Measurements from ENCODE around the gene ZNF664. TPM values are rescaled to one million over a fixed set of nuclear protein-coding genes. Genes with fewer than 3 reads are reported as not detected.

ZNF664 gene
- polyA plus RNA-seq, 1 experiment = 66.6 TPM

DNA sequence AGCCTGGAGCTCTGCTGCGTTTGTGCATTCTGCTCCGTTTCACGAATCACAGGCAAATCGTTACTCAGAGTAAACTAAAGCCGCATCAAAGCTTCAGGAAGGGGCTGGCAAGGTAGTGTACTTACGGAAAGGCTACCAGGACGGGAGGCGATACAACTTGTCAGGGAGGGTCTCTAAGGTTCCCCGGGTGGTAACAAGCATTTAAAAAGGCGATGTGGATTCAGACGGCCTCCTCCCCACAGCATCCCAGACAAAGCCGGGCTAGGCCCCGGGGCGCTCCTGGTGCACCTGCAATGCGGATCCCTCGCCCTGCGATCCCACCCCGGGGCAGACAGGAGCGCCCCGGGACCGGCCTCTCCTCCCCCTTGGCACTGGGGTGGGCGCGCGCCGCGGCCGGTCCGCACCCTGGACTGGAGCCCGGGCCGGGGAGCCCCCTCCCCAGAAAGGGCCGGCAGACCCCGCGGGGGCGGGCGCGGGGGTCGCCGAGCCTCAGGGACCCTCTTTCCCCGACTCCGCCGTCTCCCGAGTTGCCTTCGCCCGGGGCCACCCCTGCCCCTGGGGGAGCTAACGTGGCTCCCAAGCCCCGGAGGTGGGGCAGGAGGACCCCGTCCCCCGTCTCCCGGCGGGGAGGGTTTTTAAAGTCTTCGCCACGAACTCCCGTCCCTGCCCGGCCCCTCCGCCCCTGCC, 1.1 kb upstream of the ZNF664 start:
- DNase-seq (ENCODE audit: low read depth, low spot score) = no peak
- no peaks in the 10 kb centered on the region for H3K27me3 ChIP-seq (ENCODE audit: control insufficient read depth, insufficient read depth, low read length)
- TF ChIP-seq, protein P1, sequence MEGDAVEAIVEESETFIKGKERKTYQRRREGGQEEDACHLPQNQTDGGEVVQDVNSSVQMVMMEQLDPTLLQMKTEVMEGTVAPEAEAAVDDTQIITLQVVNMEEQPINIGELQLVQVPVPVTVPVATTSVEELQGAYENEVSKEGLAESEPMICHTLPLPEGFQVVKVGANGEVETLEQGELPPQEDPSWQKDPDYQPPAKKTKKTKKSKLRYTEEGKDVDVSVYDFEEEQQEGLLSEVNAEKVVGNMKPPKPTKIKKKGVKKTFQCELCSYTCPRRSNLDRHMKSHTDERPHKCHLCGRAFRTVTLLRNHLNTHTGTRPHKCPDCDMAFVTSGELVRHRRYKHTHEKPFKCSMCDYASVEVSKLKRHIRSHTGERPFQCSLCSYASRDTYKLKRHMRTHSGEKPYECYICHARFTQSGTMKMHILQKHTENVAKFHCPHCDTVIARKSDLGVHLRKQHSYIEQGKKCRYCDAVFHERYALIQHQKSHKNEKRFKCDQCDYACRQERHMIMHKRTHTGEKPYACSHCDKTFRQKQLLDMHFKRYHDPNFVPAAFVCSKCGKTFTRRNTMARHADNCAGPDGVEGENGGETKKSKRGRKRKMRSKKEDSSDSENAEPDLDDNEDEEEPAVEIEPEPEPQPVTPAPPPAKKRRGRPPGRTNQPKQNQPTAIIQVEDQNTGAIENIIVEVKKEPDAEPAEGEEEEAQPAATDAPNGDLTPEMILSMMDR (IDR thresholded peaks at IDR 0.05; ENCODE audit: low read depth, low read length) = no peak
- POLR2A ChIA-PET = no interaction called here
- H3K4me3 ChIP-seq (ENCODE audit: low read depth, low read length) = peak overlapping the region; percentile 66
- H3K9me3 ChIP-seq (ENCODE audit: control insufficient read depth, insufficient read depth, low read length) = no peaks in the 10 kb centered on the region; the same call in 1 of the 2 replicates
- peak overlapping the region; percentile 67 for H3K27ac ChIP-seq (ENCODE audit: low read depth, low read length)
- CTCF ChIA-PET = interaction anchor here (0.6 to 1.9 kb wide), 4 partner anchors 11 to 76 kb away, joined by 3 to 6 read pairs (median 4); no protein-coding TSS in a partner anchor

GRCh38 chr12:123973552-123974341, 732 bp downstream of the ZNF664 start:
- peak overlapping the region; percentile 21 for H3K27ac ChIP-seq (ENCODE audit: low read depth, low read length)
- TF ChIP-seq, protein P1 (IDR thresholded peaks at IDR 0.05; ENCODE audit: low read depth, low read length) = no peak
- H3K27me3 ChIP-seq (ENCODE audit: control insufficient read depth, insufficient read depth, low read length) = no peaks in the 10 kb centered on the region
- ChIA-PET CTCF (interaction anchor here (1.1 to 2.9 kb wide), 2 partner anchors 11 to 27 kb away, joined by 3 to 9 read pairs; no protein-coding TSS in a partner anchor), POLR2A (no interaction called here)
- no peaks in the 10 kb centered on the region; the same call in 1 of the 2 replicates for H3K9me3 ChIP-seq (ENCODE audit: control insufficient read depth, insufficient read depth, low read length)
- DNase-seq (ENCODE audit: low read depth, low spot score) = no peak
- H3K4me3 ChIP-seq (ENCODE audit: low read depth, low read length) = peak overlapping the region; percentile 76

DNA sequence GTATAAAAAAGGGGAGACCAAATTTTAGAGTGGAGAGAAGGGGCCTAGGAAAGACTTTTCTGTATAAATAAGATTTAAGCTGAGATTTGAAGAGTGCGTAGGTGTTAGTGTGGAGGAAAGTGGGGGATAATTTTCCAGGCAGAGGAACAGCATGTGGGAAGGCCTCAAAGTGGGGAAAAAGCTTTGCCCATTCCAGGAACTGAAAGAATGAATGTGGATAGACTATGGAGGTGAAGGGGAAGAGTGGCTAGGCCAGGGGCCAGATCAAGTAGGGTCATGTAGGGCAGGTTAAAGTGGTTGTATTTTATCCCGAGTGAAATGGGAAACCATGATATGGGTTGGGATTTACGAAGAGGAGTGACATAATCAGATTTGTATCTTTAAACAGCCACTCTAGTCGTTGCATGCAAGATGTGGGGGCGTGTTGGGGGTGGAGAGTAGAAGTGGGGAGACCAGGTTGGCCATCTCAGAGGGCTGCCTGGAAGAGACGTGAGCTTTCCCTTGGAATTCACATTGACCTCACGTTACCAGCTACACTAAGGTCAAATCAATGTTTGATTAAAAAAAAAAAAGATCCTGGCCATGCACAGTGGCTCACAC, 3.3 kb downstream of the ZNF664 start:
- ChIA-PET POLR2A (interaction anchor here (0.7 to 0.9 kb wide), 2 partner anchors 32 to 159 kb away, joined by 3 to 9 read pairs; no protein-coding TSS in a partner anchor), CTCF (interaction anchor here (1.6 to 2.9 kb wide), 2 partner anchors 8 to 71 kb away, joined by 7 to 9 read pairs; no protein-coding TSS in a partner anchor)
- Histone ChIP-seq H3K4me3 (ENCODE audit: low read depth, low read length) (no peak overlapping the region), H3K27me3 (ENCODE audit: control insufficient read depth, insufficient read depth, low read length) (no peaks in the 10 kb centered on the region), H3K9me3 (ENCODE audit: control insufficient read depth, insufficient read depth, low read length) (no peaks in the 10 kb centered on the region; the same call in 1 of the 2 replicates), H3K27ac (ENCODE audit: low read depth, low read length) (no peak overlapping the region)
- no peak for DNase-seq (ENCODE audit: low read depth, low spot score)
- TF ChIP-seq, protein P1 (IDR thresholded peaks at IDR 0.05; ENCODE audit: low read depth, low read length) = no peak

- ChIA-PET POLR2A (no interaction called here), CTCF (interaction anchor here (1.8 kb wide), 1 partner anchor 74 kb away, joined by 5 read pairs; no protein-coding TSS in a partner anchor)
- Histone ChIP-seq H3K27me3 (ENCODE audit: control insufficient read depth, insufficient read depth, low read length) (no peaks in the 10 kb centered on the region), H3K9me3 (ENCODE audit: control insufficient read depth, insufficient read depth, low read length) (no peaks in the 10 kb centered on the region), H3K4me3 (ENCODE audit: low read depth, low read length) (no peak overlapping the region), H3K27ac (ENCODE audit: low read depth, low read length) (no peak overlapping the region)
- no peak for DNase-seq (ENCODE audit: low read depth, low spot score)
- TF ChIP-seq, protein P1 (IDR thresholded peaks at IDR 0.05; ENCODE audit: low read depth, low read length) = no peak
Measured at GRCh38 chr12:123979566-123979965, 6.6 kb downstream of the ZNF664 start.

Measured in AG04450 (cell line).